ENCODE measurements around the gene WWP2.
"Not testable (repeated sequence)": the region's sequence is repeated elsewhere in the genome, so short reads cannot be mapped to it uniquely, and the experiment has no call there.

Gene WWP2

DNA sequence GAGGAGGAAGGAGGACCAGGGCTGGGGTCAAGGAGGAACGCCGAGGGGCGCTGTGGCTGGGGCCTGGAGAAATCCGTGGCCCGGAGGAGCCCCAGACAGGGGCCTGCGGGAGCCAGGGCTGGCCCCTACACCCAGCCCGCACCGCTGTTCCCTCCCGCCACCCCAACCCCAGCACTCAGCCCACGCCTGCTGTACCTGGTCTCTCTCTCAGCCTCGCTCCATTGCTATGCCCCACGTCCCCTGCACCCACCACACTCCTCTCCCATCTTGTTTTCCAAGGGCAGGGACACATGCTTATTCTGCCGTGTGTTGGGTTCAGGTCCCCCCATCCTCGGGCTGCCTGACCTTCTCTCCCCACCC is 189.5 kb downstream of the WWP2 start:
- not testable (repeated sequence) for DNase-seq

DNA sequence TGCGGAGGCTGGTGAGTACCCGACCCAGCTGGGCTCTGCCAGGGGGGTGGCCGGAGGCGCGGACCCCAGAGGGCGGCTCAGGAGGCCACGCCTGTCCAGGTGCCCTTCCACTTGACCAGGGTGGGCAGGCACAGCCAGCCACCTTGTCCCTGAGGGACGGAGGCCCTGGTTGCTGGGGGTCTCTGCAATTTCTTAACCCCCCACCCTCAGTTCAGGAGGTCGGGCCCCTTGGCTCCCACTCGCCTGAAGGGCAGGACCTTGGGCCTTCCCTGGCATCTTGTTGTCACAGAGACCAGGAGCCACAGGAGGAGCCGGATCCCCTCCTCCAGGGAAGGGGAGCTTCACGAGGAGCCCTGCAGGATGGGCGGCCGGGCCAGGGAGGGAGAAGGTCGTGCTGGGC is 190.0 kb downstream of the WWP2 start:
- not testable (repeated sequence) for DNase-seq

DNA sequence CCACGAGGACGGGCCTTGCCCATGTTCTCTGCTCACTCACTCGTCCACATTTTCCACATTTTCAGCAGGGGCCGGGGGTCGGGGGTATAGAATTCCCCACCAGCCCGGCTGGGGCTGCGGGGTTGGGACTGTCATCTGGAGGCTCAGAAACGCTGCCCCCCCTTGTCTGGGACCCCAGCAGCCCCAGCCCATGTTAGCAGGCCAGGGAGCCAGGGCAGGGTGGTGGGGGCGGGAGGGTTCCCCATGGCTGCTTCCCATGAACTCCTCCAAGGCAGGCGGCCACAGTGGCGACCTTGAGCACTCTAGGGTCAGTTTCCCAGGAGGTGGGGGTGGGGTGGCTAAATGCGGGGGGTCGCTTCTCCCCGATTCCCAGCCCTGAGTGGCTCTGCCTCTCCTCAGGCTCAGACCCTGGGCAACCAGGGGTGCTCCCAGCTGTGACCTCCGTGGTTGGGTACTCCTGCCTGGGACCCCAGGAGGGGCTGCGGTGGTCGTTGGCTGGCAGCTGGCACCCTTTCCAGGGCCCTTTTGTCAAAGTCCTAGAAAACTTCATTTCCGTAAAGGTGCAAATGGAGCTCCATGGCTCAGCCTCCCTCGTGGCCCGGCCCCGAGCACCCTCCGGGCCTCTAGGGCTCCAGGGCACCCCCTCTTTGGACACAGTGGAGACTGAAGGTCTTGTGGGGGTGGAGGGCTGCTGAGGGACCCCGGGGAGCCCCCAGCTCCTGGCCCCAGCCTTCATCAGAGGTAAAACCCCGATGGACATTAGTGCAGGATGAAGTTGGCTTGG is 190.6 kb downstream of the WWP2 start:
- not testable (repeated sequence) for DNase-seq

DNA sequence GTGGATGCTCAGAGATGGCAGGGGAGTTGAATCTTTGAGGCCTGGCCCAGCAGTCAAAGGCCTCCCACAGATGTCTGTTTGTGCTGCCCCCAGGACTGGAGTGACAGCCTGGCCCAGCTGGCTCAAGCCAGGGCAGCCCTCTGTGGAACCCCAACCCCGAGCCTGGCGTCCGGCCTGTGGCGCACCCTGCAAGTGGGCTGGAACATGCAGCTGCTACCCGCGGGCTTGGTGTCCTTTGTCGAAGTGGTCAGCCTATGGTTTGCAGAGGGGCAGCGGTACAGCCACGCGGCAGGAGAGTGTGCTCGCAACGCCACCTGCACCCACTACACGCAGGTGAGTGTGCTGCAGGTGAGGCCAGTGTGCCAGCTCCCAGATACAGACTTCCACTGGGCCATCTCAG is 192.1 kb downstream of the WWP2 start:
- DNase-seq: not testable (repeated sequence)

DNA sequence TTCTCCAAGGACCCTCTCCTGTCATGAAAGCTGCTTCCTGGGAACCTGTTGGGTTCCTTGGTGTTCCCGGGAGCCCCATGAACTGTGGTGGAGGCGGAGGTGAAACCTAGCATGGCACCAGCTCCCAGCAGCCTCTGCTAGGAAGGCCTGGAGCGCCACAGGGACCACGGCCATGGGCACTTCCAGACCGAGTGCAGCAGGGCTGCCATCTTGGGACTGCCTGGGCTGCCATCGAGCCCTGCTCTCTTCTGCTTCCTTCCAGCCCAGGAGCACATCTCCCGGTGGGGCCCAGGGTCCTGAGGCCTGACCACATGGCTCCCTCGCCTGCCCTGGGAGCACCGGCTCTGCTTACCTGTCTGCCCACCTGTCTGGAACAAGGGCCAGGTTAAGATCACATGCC is 201.2 kb downstream of the WWP2 start:
- not testable (repeated sequence) for DNase-seq

DNA sequence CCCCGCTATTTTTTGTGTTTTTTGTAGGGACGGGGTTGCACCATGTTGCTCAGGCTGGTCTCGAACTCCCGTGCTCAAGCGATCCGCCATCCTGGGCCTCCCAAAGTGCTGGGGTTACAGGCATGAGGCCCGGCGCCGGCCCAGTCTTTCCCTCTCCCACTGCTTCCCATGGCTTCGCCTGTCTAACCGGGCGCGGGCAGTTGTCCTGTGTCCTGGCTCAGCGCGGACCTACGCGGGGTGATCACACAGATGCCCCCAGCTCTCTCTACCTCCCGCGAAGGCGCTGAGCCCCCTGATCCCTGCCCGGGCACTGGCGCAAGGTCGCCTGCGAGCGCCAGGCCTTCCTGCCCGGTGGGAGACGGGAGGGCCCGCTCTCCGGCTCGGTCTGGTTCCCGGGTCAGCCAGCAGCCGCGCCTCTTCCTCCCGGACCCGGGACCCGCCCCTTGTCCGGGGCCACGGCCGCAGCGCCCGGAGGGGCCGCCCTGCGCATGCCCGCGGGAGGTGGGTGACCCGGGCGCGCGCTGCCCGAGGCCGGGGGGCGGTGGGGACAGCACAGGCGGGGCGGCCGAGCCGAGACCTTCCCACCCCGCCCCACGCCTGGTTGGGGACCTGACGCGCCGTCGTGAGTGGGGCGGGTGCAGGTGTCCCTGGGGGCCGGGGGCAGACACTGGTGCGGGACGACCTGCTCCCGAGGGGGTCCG is 203.0 kb downstream of the WWP2 start:
- not testable (repeated sequence) for DNase-seq

DNA sequence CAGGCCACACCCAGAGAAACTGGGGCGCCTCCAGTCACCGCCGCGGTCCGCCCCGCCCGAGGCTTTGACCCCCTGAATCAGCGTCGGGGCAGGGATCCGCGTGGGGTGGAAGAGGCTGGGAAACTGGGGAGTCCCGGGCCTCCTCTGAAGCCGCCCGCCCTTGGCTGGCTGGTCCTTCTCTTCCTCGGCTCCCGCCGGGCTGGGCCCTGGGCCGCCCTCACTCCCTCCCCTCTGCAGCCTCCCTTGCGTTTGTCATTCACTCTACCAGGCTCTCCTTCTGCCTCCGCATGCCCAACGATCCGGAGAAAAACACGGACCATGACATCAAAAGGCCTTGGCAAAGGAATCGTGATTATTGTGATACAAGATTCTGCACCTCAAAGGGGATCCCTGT is 203.5 kb downstream of the WWP2 start:
- DNase-seq: not testable (repeated sequence)

DNA sequence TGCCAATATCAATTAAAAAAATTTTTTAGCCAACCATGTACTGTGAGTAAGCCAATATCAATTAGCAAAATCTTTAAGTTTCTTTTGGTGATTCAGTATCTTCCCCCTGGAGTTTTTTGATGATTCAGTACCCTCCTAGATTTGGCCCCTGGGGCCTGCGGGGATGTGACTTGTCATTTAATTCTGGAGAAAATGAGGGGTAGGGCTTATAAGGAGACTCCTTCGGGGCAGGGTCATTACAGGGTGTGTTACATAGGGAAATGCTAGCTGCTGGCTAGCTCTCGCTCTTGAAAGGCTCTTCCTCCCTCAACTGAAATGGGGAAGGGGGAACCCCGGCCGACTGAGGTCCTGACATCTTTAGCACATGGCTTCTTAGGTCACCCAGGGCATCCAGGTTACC is 205.6 kb downstream of the WWP2 start:
- DNase-seq: not testable (repeated sequence)

DNA sequence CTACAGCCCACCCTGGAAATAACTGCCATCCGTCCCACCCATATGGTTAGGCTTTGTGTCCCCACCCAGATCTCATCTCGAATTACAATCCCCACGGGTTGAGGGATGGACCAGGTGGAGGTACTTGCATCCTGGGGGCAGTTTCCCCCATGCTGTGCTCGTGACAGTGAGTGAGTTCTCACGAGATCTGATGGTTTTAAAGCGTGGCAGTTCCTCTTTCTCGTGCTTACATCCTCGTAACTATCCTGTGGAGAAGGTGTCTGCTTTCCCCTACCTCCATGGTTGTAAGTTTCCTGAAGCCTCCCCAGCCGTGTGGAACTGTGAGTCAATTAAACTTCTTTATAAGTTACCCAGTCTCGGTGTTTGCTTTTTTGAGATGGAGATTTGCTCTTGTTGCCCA is 206.0 kb downstream of the WWP2 start:
- not testable (repeated sequence) for DNase-seq

DNA sequence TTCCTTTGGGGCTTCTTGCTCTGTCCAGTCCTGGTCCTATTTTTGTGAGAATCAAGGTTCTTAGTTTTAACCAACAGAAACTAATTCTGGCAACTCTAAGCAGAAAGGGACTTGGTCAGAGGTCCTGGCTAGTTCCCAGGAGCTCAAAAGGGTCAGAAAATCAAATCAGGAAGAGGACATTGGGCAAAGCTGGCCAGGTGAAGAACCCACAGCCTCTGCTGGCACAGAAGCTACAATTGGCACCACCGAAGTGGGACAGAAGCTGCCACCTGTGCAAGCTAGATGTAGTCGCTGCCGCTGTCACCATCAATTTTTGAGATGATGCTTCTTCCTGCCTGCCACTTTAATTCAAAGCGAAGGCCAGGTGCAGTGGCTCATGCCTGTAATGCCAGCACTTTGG is 207.5 kb downstream of the WWP2 start:
- not testable (repeated sequence) for DNase-seq

DNA sequence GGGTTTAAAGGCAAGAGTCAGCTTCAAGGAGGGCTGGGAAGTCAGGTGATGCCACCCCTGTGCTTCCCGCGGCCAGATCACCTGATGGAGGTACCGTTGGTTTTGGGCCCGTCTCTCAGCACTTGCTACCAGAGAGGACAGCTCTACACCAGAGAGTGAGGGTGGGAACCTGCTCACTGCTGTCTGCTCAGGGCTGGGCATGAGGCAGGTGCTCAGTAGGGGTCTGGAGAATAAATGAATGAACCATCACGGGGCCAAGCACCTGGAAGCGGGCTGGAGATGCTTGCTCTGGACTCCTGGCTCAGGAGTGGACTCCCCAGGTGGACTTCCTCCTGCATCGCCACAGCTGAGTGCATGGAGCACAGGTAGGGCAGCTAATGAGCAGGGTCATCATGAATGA is 210.0 kb downstream of the WWP2 start:
- DNase-seq: not testable (repeated sequence)

DNA sequence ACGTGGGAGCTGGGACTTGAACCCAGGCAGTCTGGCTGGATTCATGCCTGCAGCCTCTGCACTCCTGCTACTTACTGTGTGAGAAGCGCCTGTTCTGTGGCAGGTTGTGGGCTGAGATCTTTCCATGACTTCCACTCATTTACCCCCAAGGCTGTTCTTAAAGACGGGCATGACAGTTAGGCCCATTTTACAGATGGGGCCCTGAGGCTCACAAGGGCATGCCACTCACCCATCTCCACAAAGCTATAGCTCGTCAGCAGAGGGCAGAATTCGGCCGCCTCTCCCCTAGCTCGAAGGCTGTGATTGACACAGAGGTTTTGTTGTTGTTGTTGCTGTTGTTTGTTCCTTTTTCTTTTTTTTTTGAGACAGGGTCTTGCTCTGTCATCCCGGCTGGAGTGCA is 210.8 kb downstream of the WWP2 start:
- not testable (repeated sequence) for DNase-seq

DNA sequence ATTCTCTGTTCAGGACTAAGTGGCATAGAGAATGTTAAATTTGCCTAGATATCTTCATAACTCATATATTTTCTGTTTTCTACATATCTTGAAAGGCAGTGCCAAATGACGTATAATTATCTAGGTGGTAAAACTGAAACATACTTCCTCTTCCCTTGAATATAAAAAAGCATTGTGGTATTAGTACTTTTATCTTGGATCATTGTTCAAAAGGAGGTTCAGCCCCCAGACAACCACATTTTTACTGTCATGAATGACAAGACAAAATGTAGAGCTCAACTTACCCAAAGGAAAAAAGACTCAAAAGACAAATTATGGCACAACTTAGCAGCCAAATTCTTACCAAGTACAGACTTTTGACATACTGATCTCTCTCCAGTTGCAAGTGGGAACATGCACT is 223.1 kb downstream of the WWP2 start:
- DNase-seq: not testable (repeated sequence)

Data from activated T-cell treated with anti-CD3 and anti-CD28 coated beads, Interleukin-2, amount 50 U/mL, for 1 hour (primary cell).